Nephron progenitor cell (in vitro differentiated cells): Measurements from ENCODE around the gene CDC42.

Experiments used
- DNase-seq: peaks from one replicate; pipeline ENCODE4 v3.0.0; 2021
- H3K27ac Mint-ChIP-seq: 2 replicates; pipeline ENCODE4 v1.8.0; 2021; ENCODE audit warnings: mild to moderate bottlenecking, moderate library complexity, mixed read lengths
- H3K27me3 Mint-ChIP-seq: 2 replicates; pipeline ENCODE4 v1.8.0; 2021; ENCODE audit warnings: mild to moderate bottlenecking, low read depth, mixed read lengths; ENCODE audit not compliant: poor library complexity
- H3K36me3 Mint-ChIP-seq: 2 replicates; pipeline ENCODE4 v1.8.0; 2021; ENCODE audit warnings: low read depth, mixed read lengths
- H3K4me1 Mint-ChIP-seq: 2 replicates; pipeline ENCODE4 v1.8.0; 2021; ENCODE audit warnings: mixed read lengths
- H3K4me3 Mint-ChIP-seq: 2 replicates; pipeline ENCODE4 v1.8.0; 2021; ENCODE audit warnings: mild to moderate bottlenecking, moderate library complexity, mixed read lengths
- H3K9me3 Mint-ChIP-seq: 2 replicates; pipeline ENCODE4 v1.8.0; 2021; ENCODE audit warnings: mild to moderate bottlenecking, moderate library complexity, mixed read lengths
- CTCF ChIP-seq: fragments of 200-600 bp; sonication (generic); IDR thresholded peaks from 2 replicates; pipeline ENCODE4 v1.5.0; 2021; ENCODE audit warnings: antibody characterized with exemption

The CDC42 gene

GRCh38 chr1:22018583-22019559, 33.6 kb upstream of the CDC42 start:
- Mint-ChIP-seq H3K4me3 (no peak overlapping the region), H3K9me3 (no peaks in the 10 kb centered on the region), H3K36me3 (no peaks in the 10 kb centered on the region), H3K27me3 (peaks cover 10% of the 10 kb centered on the region), H3K27ac (no peak overlapping the region), H3K4me1 (peaks cover 18% of the 10 kb centered on the region)
- no peak for DNase-seq
- TF ChIP-seq CTCF: no peak

- DNase-seq: no peak
- Mint-ChIP-seq H3K4me3 (no peak overlapping the region), H3K36me3 (no peaks in the 10 kb centered on the region), H3K27ac (no peak overlapping the region), H3K9me3 (no peaks in the 10 kb centered on the region), H3K4me1 (peaks cover 36% of the 10 kb centered on the region), H3K27me3 (peaks cover 3% of the 10 kb centered on the region)
- TF ChIP-seq CTCF: no peak
These were observed 31.4 kb upstream of the CDC42 start for GRCh38 chr1:22021061-22021460.

GRCh38 chr1:22024485-22025367, 27.8 kb upstream of the CDC42 start:
- peak; percentile 45 for DNase-seq
- Mint-ChIP-seq H3K4me3 (peak overlapping the region; percentile 91), H3K27ac (peak overlapping the region; percentile 96), H3K9me3 (no peaks in the 10 kb centered on the region), H3K27me3 (no peaks in the 10 kb centered on the region), H3K4me1 (peaks cover 35% of the 10 kb centered on the region), H3K36me3 (no peaks in the 10 kb centered on the region)
- TF ChIP-seq CTCF: no peak

- no peaks in the 10 kb centered on the region for H3K27me3 Mint-ChIP-seq
- TF ChIP-seq CTCF: no peak
These were observed 26.9 kb upstream of the CDC42 start for GRCh38 chr1:22025368-22026155.

GRCh38 chr1:22026924-22027289, 25.6 kb upstream of the CDC42 start:
- H3K27me3 Mint-ChIP-seq: no peaks in the 10 kb centered on the region
- no peak overlapping the region for H3K27ac Mint-ChIP-seq
- peak overlapping the region; percentile 91 for H3K4me3 Mint-ChIP-seq
- no peaks in the 10 kb centered on the region for H3K36me3 Mint-ChIP-seq
- H3K9me3 Mint-ChIP-seq: no peaks in the 10 kb centered on the region
- no peak for TF ChIP-seq CTCF
- peaks cover 35% of the 10 kb centered on the region for H3K4me1 Mint-ChIP-seq
- DNase-seq: no peak

More at GRCh38 chr1:22025368-22026155, 26.9 kb upstream of the CDC42 start:
- Mint-ChIP-seq H3K27ac (peak overlapping the region; percentile 96), H3K4me3 (peak overlapping the region; percentile 91), H3K36me3 (no peaks in the 10 kb centered on the region), H3K4me1 (peaks cover 35% of the 10 kb centered on the region), H3K9me3 (no peaks in the 10 kb centered on the region)
- peak; percentile 83 for DNase-seq
